OCI-LY3 (cell line): ENCODE measurements around the gene C11orf21.
"Not testable (repeated sequence)": the region's sequence is repeated elsewhere in the genome, so short reads cannot be mapped to it uniquely, and the experiment has no call there.

ENCODE experiments used
- H2AFZ ChIP-seq: fragments of 200-600, 300-600 bp; shearing (Covaris generic); 2 replicates; pipeline ENCODE4 v1.6.0; 2014; ENCODE audit warnings: antibody characterized with exemption, low read depth, low read length
- H3K27ac ChIP-seq: fragments of 200-600, 300-600 bp; sonication (generic); 2 replicates; pipeline ENCODE4 v1.5.1; 2014; ENCODE audit warnings: mild to moderate bottlenecking, low read length, moderate library complexity, mixed read lengths
- H3K27me3 ChIP-seq: fragments of 200-600, 300-600 bp; sonication (generic); 2 replicates; pipeline ENCODE4 v1.6.1; 2014; ENCODE audit warnings: low read depth, low read length, mixed read lengths
- H3K36me3 ChIP-seq: fragments of 200-600, 300-600 bp; sonication (generic); replicated peaks from 2 replicates; pipeline ENCODE3; 2014; ENCODE audit warnings: low read depth, low read length, mixed read lengths
- H3K4me1 ChIP-seq: fragments of 300-600, 200-600 bp; sonication (generic); 2 replicates; pipeline ENCODE4 v1.6.1; 2014; ENCODE audit warnings: low read length, mixed read lengths
- H3K4me2 ChIP-seq: fragments of 200-600, 300-600 bp; sonication (generic); 2 replicates; pipeline ENCODE4 v1.6.1; 2014; ENCODE audit warnings: low read length, mixed read lengths
- H3K4me3 ChIP-seq: fragments of 300-600, 200-600 bp; sonication (generic); 2 replicates; pipeline ENCODE4 v1.5.1; 2014; ENCODE audit warnings: antibody characterized with exemption, mild to moderate bottlenecking, low read length, moderate library complexity
- H3K79me2 ChIP-seq: fragments of 300-600, 200-600 bp; shearing (Covaris generic); 2 replicates; pipeline ENCODE4 v1.6.1; 2014; ENCODE audit warnings: mild to moderate bottlenecking, low read length, mixed read lengths
- H3K9ac ChIP-seq: fragments of 300-600, 200-600 bp; shearing (Covaris generic); 2 replicates; pipeline ENCODE4 v1.6.0; 2014; ENCODE audit warnings: mild to moderate bottlenecking, low read length, moderate library complexity
- H3K9me3 ChIP-seq: fragments of 200-600, 300-600 bp; shearing (Covaris generic); 2 replicates; pipeline ENCODE4 v1.6.1; 2014; ENCODE audit warnings: low read length, mixed read lengths; ENCODE audit not compliant: insufficient read depth
- H4K20me1 ChIP-seq: fragments of 200-600, 300-600 bp; sonication (generic); 2 replicates; pipeline ENCODE4 v1.6.1; 2016; ENCODE audit warnings: low read length, mixed read lengths; ENCODE audit not compliant: insufficient read depth
- CTCF ChIP-seq: fragments of 200-600, 300-600 bp; sonication (generic); IDR thresholded peaks from 2 replicates; pipeline ENCODE4 v1.5.1; 2014; ENCODE audit warnings: antibody characterized with exemption, low read length, low read depth
- EZH2phosphoT487 ChIP-seq: fragments of 200-600 bp; shearing (Covaris generic); IDR thresholded peaks from 2 replicates; pipeline ENCODE4 v1.6.1; 2018; ENCODE audit warnings: antibody characterized with exemption, mixed run types, low read depth

Gene C11orf21

GRCh38 chr11:2342557-2342956 lies 40.8 kb upstream of the C11orf21 start:
- Histone ChIP-seq H3K9me3 (no peaks in the 10 kb centered on the region), H4K20me1 (no peaks in the 10 kb centered on the region), H3K79me2 (no peaks in the 10 kb centered on the region), H3K27me3 (no peaks in the 10 kb centered on the region), H3K4me1 (no peaks in the 10 kb centered on the region), H2AFZ (no peak overlapping the region), H3K27ac (no peak overlapping the region), H3K36me3 (no peaks in the 10 kb centered on the region), H3K9ac (no peak overlapping the region), H3K4me2 (no peak overlapping the region), H3K4me3 (no peak overlapping the region)
- TF ChIP-seq EZH2phosphoT487 (no peak), CTCF (no peak)

- not testable (repeated sequence) for H3K27me3 ChIP-seq, H3K27ac ChIP-seq, H3K4me2 ChIP-seq, H2AFZ ChIP-seq, H3K4me3 ChIP-seq, H3K9me3 ChIP-seq, H3K79me2 ChIP-seq, H3K36me3 ChIP-seq, H3K4me1 ChIP-seq, H3K9ac ChIP-seq, H4K20me1 ChIP-seq
Observed at GRCh38 chr11:2338760-2339159, 37.0 kb upstream of the C11orf21 start.

- H3K9ac ChIP-seq, H3K27ac ChIP-seq, H4K20me1 ChIP-seq, H3K4me2 ChIP-seq, H3K36me3 ChIP-seq, H3K79me2 ChIP-seq, H3K4me1 ChIP-seq, H3K27me3 ChIP-seq, H3K4me3 ChIP-seq, H2AFZ ChIP-seq, H3K9me3 ChIP-seq: not testable (repeated sequence)
Observed at GRCh38 chr11:2335286-2335685, 33.6 kb upstream of the C11orf21 start.

GRCh38 chr11:2333486-2334205 lies 31.9 kb upstream of the C11orf21 start:
- not testable (repeated sequence) for H3K4me2 ChIP-seq, H3K79me2 ChIP-seq, H3K27ac ChIP-seq

GRCh38 chr11:2332569-2332968 lies 30.9 kb upstream of the C11orf21 start:
- not testable (repeated sequence) for H2AFZ ChIP-seq, H4K20me1 ChIP-seq, H3K27me3 ChIP-seq, H3K36me3 ChIP-seq, H3K4me3 ChIP-seq, H3K4me2 ChIP-seq, H3K9ac ChIP-seq, H3K9me3 ChIP-seq, H3K27ac ChIP-seq, H3K79me2 ChIP-seq, H3K4me1 ChIP-seq

More at GRCh38 chr11:2333486-2334205, 31.9 kb upstream of the C11orf21 start:
- not testable (repeated sequence) for H3K36me3 ChIP-seq, H3K9me3 ChIP-seq, H3K4me1 ChIP-seq, H3K9ac ChIP-seq, H3K27me3 ChIP-seq, H3K4me3 ChIP-seq, H2AFZ ChIP-seq, H4K20me1 ChIP-seq

- TF ChIP-seq EZH2phosphoT487 (no peak), CTCF (no peak)
- H4K20me1 ChIP-seq: no peaks in the 10 kb centered on the region
- no peaks in the 10 kb centered on the region for H3K79me2 ChIP-seq
- H3K9ac ChIP-seq: no peak overlapping the region
- H3K27ac ChIP-seq: no peak overlapping the region
- H3K4me3 ChIP-seq: no peak overlapping the region
- no peaks in the 10 kb centered on the region for H3K9me3 ChIP-seq
- H2AFZ ChIP-seq: no peak overlapping the region
- no peaks in the 10 kb centered on the region for H3K4me1 ChIP-seq
- no peaks in the 10 kb centered on the region for H3K27me3 ChIP-seq
- H3K4me2 ChIP-seq: no peak overlapping the region
- no peaks in the 10 kb centered on the region for H3K36me3 ChIP-seq
Observed at GRCh38 chr11:2331404-2331803, 29.7 kb upstream of the C11orf21 start.
